ENCODE data around the gene HES4. TPM values are rescaled to one million over a fixed set of nuclear protein-coding genes. Genes with fewer than 3 reads are reported as not detected.

Gene HES4
- total and polyA plus RNA-seq, 2 of the 13 experiments (the other 11 are each of a cell fraction or from before 2014, with no cell fraction given), result 8.8 to 10.6 TPM

GRCh38 chr1:997713-997992 is 2.2 kb downstream of the HES4 start (continued):
- TF ChIP-seq ZNF296 (CRISPR knock-in tag; conservative IDR thresholded peaks at IDR 0.05), result no peak

GRCh38 chr1:996851-997712 is 2.8 kb downstream of the HES4 start:
- Histone ChIP-seq H3K9me3 (ENCODE audit: low read length) (peaks cover under 1% of the 10 kb centered on the region), H3K27ac (ENCODE audit: extremely low read length, insufficient read depth, low read length) (no peak overlapping the region), H3K4me1 (ENCODE audit: insufficient read depth, low read length) (peaks cover 39% of the 10 kb centered on the region), H4K20me1 (ENCODE audit: insufficient read depth, low read length) (peaks cover 4% of the 10 kb centered on the region; the same call in 1 of the 2 replicates), H3K27me3 (ENCODE audit: control insufficient read depth in 1 of 2, insufficient read depth in 2 of 2, low read length in 2 of 2) (no peaks in the 10 kb centered on the region; a peak in 1 of 5 replicates), H3K9ac (ENCODE audit: insufficient read depth, low read depth, low read length) (no peak overlapping the region), H3K36me3 (replicated peaks in 1 of 2; ENCODE audit: control insufficient read depth in 1 of 2, insufficient read depth in 2 of 2, low read length in 2 of 2) (no peaks in the 10 kb centered on the region), H3K79me2 (ENCODE audit: insufficient read depth, low read length) (peaks cover 9% of the 10 kb centered on the region), H3K4me2 (ENCODE audit: low read depth, low read length) (peak overlapping the region; percentile 1; the same call in 1 of the 2 replicates), H2AFZ (ENCODE audit: low read length) (no peak overlapping the region), H3K4me3 (replicated peaks in 1 of 3; ENCODE audit: insufficient read depth in 1 of 3, low read depth in 2 of 3, low read length in 3 of 3) (no peak overlapping the region)
- in situ Hi-C loops (cut with HindIII; ENCODE audit: extremely low pct_ligation_motif_present, low pct_unique_long_range_greater_than_20kb), result no loop called here
- FAIRE-seq (no peak), ATAC-seq (no peak), DNase-seq (ENCODE audit: low spot score) (no peak)
- POLR2A ChIA-PET, result interaction anchor here (1.4 to 2.3 kb wide), 2 partner anchors 9 to 67 kb away, joined by 4 to 6 read pairs; no protein-coding TSS in a partner anchor
- no TSS peak for BruUV-seq (replicated peaks)
- WGBS (ENCODE audit: low lambda C conversion rate), result 64% methylated on average over 19 of the region's 24 CpGs
- CTCF ChIA-PET (ENCODE audit: low intra/inter-chr PET ratio, low total read pairs), result no interaction called here
- peak; percentile 16; the same call in 1 of the 2 replicates for TF ChIP-seq ZFX (CRISPR knock-in tag; IDR thresholded peaks at IDR 0.05; ENCODE audit: low read depth)
- TF ChIP-seq ZBTB20 (CRISPR knock-in tag; IDR thresholded peaks at IDR 0.05; ENCODE audit: borderline replicate concordance, low read depth), result no peak
- TF ChIP-seq ZNF800 (CRISPR knock-in tag; IDR thresholded peaks at IDR 0.05), result no peak
- intact Hi-C loops (cut with micrococcal nuclease; ENCODE audit: unreplicated experiment), result no loop called here

Data from HepG2 (cell line).